Measurements from ENCODE around the gene STEAP1B. TPM values are rescaled to one million over a fixed set of nuclear protein-coding genes. Genes with fewer than 3 reads are reported as not detected.
"Not testable (repeated sequence)": the region's sequence is repeated elsewhere in the genome, so short reads cannot be mapped to it uniquely, and the experiment has no call there.

STEAP1B gene
- polyA plus RNA-seq, 3 donors: 0.14 to 1.2 (median 0.61) TPM

DNA sequence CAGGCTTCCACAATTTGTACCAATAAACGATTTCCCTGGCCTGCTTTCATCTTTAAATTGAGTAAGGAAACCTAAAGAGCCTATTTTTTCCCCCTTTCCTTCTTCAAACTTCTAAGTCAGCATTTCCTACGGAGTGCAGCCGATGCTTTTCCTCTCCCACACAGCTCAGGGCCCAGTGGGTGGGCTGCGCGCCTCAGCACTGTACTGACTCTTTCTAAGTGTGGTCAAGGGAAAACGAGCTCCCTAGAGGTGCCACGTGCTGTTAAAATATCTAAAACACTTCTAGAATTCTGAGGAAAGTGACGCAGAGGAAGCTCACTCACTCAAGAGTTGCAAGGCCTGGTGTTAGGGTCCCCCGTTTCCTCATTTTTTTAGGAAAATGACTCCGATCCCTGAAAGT is 29.0 kb downstream of the STEAP1B start:
- H3K27ac ChIP-seq (ENCODE audit: low read depth, low read length): no peak overlapping the region
- 68 to 78% (median 74%) methylated on average over 10 of the region's 10 CpGs for WGBS, 3 donors

DNA sequence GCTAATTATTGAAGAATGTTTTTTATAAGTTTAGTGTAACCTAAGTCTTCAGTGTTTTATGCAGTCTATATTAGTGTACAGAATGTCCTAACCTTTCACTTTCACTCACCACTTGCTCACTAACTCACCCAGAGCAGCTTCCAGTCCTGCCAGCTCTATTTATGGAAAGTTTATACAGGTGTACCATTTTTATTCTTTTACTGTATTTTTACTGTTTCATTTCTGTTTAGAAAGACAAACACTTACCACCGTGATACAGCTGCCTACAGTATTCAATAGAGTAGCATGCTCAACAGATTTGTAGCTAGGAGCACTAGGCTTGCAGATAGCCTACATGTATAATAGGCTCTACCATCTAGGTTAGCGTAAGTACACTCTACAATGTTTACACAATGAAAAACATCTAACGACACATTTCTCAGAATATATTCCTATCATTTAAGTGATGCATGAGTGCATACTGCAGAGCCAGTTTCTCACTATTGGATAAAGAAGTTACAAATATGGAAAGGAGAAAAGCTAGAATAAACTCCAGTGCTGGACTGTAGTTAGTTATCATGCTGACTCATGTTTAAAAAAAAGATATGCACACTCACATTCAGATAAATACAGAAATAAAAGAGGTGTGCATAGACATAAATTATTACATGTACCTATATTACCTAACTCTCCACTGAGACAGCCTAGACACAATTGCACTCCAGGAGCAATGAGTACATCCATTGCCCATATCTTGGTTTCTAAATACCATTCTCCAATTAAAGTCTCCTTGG is 30.4 kb downstream of the STEAP1B start:
- no peak overlapping the region for H3K27ac ChIP-seq (ENCODE audit: low read depth, low read length)
- 85 to 91% (median 89%) methylated on average over 3 of the region's 3 CpGs for WGBS, 3 donors

DNA sequence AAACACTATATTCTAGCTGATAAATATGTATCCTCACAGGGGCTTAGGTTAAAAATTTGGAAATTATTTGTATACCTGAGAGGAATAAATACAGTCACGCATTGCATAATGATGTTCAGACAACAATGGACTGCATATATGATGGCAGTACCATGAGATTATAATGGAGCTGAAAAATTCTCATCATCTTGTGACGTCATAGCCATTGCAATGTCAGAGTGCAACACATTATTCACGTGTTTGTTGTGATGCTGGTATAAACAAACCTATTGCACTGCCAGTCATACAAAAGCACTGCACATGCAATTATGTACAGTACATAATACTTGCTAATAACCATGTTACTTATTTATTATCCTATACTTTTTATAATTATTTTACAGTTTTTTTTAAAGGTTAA is 31.4 kb downstream of the STEAP1B start:
- WGBS, 3 donors: 85 to 92% (median 91%) methylated on average over 3 of the region's 3 CpGs
- no peak overlapping the region for H3K27ac ChIP-seq (ENCODE audit: low read depth, low read length)

DNA sequence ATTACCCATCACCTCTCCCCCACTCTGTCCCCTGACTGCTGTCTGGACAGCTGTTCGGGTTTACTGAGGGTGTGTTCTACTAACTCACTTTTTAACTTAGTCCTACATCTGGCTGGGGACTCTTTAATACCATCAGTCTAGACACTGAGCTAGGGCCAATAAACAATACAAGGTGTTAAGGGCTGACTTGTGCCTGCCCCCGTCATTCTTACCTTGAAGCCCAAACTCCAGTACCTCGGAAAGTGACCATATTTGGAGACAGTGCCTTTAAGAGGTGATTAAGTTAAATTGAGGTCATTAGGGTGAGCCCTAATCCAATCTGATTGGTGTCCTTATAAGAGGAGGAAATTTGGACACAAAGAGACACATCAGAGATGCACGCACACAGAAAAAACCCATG is 35.7 kb downstream of the STEAP1B start:
- WGBS, 3 donors: 70 to 85% (median 84%) methylated on average over 4 of the region's 4 CpGs

DNA sequence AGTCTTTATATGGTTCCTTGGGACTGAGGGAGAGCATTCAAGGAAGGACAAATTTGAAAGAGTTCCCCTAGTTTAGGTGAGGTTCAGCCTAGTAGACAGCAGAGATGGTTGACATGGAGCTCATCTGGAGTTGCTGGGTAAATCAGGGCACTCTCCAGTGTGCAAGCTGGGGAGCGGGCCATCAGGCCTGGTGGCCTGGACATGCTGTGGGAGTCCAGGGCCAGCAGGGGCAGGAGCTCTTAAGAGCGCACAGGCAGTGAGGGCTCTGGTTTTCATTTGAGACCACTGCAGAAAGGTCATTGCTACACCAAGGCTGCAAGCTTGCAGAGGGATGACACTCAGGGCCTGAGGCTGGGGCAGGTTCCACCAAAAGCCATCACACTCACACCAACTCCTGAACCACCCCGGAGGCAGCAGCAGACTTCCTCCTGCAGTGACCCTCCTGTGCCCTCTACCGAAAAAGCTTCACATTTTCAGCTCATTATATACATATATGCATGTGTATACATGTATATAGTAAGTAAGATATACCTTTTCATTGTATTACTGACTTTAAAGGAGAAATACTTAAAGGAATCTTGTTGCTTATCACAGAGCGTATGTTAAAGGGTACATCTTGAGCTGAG is 39.5 kb downstream of the STEAP1B start:
- H3K27ac ChIP-seq (ENCODE audit: low read depth, low read length): no peak overlapping the region
- 85 to 93% (median 91%) methylated on average over 5 of the region's 5 CpGs for WGBS, 3 donors

More for the DNA sequence above, 35.7 kb downstream of the STEAP1B start:
- no peak overlapping the region for H3K27ac ChIP-seq (ENCODE audit: low read depth, low read length)

DNA sequence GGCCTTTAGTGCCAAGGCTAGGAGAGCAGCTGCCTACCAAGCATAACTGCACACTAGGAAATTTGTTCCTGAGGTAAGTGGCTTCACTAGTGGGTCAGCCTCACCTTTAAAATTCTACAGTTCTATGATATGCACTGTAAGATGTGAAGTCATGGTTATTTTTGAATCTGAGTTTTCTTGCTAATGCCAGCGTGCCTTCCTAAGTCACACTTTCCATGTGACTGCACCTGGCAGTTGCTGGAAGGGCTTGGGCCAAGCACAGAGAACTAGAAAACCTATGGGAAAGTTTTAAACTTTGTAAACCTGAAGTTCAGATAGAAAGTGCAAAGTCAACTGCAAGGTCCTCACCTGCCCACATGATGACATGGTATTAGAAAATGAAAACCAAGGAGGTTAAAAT is 42.5 kb downstream of the STEAP1B start:
- 61 to 100% (median 95%) methylated on average over 1 of the region's 1 CpG for WGBS, 3 donors
- no peak overlapping the region for H3K27ac ChIP-seq (ENCODE audit: low read depth, low read length)

DNA sequence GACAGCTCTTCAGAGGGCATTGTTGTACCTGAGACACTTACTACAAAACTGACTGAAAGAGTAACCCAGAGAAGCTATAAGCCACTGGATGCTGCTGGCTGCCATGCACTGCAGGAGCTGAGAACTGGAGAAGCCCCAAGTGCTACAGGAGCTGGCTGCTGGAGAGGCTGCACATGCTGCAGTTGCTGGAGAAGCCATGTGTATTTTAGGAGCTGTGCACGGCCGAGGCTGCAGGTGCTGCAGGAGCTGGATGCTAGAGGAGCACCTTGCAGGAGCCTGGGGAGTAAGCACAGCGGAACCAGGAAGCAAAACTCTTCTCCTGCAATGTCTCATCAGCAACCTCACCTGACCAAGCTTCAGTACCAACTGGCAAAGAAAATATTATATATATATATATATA is 45.5 kb downstream of the STEAP1B start:
- WGBS, 3 donors: 83 to 94% (median 84%) methylated on average over 3 of the region's 3 CpGs
- no peak overlapping the region for H3K27ac ChIP-seq (ENCODE audit: low read depth, low read length)

DNA sequence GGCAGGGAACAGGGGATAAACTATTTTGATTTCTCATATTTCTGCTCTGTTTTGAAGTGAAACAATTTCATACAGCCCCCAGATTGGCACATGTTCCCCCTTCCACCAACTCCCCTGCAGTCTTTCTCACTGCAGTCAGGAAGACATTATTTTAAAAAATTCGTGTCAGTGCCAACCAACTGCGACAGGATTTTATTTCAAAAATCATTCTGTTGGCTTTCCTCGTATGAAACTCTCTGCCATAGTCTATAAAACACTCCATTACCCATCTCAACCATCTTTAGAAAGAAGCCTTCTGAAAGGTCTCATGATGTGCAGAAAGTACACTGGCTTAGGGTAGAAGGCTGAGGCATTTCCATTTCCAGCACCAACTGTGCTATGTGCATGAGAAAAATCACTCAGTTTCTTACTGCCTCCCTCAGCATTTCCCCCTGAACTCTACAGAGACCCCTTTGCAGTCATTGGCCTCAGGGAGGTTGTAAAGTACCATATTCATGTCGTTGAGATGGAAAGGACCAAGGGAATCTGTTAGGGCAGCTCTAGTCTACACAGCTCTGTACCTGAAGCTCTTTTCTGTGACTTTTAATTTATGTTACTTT is 46.9 kb downstream of the STEAP1B start:
- no peak overlapping the region for H3K27ac ChIP-seq (ENCODE audit: low read depth, low read length)
- WGBS, 3 donors: 42 to 60% (median 50%) methylated on average over 4 of the region's 4 CpGs

DNA sequence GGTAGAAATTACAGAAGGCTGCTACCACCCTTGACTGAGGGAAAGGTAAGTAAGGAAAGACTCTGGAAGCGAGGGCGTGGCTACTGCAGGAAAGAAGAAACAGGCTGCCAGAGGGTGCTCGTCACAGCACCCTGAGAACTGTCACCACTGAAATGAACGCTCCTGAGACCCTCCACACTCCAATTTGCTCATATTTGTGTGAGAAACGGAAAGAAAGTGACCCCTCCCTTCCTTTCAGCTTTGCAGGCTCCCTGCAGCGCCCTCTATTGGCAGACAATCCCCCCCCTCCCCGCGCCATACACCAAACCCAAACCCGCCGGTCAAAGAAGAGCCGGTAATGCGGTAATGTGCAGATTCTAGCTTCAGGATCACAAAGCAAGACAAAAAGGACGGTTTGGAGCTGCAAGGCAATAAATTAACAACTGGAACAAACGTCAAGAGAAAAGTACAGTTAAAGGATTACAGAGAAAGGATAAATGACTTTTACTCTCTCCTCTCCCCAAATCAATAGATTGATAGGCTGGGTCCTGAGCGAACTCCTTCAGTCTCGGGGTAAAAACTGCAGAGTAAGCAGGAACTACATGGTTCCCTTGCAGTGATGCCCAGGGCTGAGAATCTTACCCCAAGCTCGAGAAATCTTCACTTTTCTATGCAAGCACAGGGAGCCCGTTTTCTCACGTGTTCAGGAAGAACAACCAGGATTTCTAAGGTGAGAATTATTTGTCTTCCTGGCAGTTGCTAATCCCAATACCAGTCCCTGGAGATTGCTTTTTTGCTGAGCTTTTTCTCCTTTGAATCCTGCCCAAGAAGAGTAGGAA is 47.6 kb downstream of the STEAP1B start:
- no peak overlapping the region for H3K27ac ChIP-seq (ENCODE audit: low read depth, low read length)
- WGBS, 3 donors: 17 to 27% (median 19%) methylated on average over 19 of the region's 19 CpGs

DNA sequence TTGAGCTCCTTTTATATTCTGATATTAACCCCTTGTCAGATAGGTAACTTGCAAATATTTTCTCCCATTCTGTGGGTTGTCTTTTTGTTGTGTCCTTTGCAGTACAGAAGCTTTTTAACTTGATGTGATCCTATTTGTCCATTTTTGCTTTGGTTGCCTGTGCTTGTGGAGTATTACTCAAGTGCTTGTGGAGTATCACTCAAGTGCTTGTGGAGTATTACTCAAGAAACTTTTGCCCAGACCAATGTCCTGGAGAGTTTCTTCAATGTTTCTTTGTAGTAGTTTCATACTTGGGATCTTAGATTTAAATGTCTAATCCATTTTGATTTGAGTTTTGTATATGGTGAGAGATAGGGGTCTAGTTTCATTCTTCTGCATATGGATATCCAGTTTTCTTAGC is 50.0 kb downstream of the STEAP1B start:
- H3K27ac ChIP-seq (ENCODE audit: low read depth, low read length): not testable (repeated sequence)

DNA sequence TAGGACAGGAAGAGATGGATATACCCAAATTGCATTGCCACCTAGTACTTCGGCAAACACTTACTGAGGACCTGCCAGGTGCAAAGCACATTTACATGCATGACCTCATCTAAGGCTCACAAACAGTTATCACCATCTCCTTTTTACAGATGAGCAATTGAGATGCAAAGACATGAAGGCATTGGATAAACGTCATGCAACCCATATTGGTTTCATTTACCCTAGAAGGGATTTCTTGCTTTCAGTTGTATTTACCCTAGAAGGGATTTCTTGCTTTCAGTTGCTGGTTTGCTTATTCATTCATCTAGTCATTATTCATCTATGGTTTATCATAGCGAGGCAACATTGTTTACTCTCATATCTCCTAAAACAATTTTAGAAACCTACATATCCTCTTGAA is 52.2 kb downstream of the STEAP1B start:
- 83 to 92% (median 85%) methylated on average over 3 of the region's 3 CpGs for WGBS, 3 donors
- no peak overlapping the region for H3K27ac ChIP-seq (ENCODE audit: low read depth, low read length)

DNA sequence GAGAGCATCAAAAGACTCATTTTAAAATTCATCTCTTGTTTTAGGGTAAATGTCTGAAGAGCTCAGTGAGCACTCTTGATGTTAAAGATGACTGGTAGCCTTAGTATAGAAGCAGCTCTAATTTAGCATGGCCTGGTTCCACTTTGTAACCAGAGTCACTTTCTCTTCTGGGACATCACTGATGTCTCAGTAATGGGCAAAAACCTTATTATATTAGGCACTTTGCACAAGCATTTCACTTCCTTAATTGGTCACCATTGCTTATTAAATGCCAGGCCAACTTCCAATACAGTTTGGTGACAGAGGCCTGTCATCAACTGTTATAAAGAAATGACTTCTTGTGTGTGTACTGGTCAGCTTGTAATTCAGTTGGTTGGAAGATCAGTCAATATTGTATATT is 53.0 kb downstream of the STEAP1B start:
- H3K27ac ChIP-seq (ENCODE audit: low read depth, low read length): no peak overlapping the region

DNA sequence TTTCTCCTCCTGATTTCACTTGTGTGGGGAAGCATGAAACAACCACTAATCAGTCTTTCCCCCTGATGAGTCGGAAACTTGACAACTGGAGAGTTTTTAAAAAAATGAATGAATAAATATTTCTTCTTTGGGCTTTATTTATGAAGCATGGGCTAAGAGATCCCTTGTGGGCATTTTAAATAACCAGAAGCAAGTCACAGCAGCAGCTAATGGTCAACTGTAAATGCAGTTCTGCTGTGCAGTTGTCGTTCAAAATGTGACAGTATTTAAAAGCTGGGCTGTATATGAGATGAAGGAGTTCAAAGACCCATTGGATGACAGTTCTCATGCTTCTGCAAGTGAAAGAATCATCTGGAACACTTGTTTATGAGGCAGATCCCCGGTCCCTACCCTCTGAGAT is 54.1 kb downstream of the STEAP1B start:
- no peak overlapping the region for H3K27ac ChIP-seq (ENCODE audit: low read depth, low read length)
- WGBS, 3 donors: 38 to 65% (median 42%) methylated on average over 3 of the region's 3 CpGs

DNA sequence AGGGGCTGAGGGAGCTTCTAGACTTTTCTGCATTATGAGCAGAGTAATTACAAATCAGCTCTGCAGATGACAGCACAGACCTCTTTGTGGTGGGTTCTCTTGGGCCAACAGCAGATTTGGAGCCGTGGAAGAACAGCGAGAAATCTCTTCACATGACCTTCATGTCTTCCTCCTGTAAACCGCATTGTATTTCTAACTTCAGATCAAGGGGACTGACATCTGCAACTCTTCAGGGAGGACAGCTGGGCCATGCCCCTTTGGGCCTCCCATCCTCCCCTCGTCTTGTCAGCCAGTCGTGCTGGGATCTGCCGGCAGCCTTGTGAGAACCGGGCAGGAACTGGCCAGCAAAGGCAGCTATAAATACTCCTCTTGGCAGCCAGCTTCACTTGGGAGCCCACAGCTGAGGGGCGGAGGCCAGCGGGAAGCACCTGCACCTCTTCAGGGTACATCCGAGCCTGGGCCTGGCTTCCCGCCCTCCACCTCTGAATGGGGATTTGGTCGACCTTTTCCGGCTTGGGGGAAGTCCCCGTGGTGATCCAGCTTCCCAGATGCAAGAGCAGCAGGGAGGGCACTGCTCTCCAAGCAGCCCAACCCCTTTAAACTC is 54.7 kb downstream of the STEAP1B start:
- 8 to 28% (median 11%) methylated on average over 14 of the region's 14 CpGs for WGBS, 3 donors
- H3K27ac ChIP-seq (ENCODE audit: low read depth, low read length): no peak overlapping the region

DNA sequence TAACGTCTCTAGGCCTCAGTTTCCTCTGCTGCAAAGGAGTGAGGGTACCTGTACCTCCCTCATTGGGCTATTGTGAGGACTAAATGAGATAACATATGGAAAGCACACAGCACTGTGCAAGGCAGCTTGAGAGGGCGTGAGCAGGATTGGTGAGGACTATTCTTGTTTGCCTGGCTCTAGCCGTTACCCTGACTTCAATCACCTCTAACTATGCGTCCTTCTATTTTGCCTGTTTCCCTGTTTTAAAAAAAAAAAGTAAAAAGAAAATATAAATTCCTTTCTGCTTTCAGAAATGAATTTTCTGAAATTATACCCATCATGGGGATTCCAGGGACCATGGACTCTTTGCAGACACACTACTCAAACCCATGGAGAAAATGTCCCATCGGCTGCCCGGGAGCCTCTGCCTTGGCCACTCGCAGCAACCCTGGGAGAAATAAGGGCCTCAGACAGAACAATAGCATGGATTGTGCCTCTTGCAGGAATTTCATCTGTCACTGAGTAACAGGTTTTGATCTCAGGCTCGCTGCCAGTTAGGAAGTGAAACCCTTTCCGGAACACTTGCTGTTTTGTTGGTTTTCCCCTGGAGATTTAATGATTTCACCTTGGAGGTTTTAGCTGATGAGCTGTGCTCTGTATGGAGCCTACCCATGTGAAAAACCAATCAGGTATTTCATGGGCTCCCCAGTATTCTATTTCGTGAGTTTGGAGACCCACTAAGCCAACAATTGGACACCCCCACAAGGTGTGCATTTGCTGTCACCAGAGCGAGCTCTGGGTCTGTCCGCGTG is 55.6 kb downstream of the STEAP1B start:
- 61 to 73% (median 62%) methylated on average over 13 of the region's 13 CpGs for WGBS, 3 donors
- no peak overlapping the region for H3K27ac ChIP-seq (ENCODE audit: low read depth, low read length)

DNA sequence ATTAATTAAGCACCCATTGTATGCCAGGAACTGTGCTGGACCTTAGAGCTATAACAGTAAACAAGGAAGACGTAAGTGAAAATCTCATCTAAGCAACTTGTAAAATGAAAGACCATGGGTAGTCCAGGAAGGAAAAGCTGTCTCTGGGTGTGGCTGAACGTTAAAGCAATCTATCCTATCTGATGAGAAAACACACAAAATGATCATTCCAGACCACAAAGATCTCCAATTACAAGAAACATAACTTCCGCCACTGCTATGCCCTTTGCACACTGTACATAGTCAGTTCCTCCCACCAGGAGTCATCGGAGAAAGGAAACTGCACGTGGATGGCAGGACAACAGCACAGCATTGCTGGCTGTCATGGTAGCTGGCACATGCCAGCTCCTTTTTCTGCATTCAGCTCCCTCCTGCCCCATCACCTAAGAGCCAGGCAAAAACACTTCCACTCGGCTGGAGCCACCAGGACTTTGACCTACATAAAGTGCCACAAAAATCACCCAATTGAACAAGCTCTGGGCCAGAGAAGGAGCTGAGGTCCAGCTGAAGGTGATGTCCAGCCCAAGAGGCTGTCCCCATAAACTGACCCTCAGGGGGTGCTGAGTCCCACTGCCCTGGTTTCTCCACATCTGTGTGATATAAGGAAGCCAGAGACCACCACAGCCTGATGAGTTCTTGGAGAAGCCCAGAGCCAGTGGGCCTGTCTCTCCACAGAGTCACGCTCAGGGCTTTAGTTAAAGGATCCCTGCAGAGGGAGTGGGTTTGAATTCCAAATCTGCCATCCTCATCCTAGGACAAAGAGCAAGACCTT is 56.4 kb downstream of the STEAP1B start:
- WGBS, 3 donors: 53 to 65% (median 60%) methylated on average over 7 of the region's 7 CpGs
- H3K27ac ChIP-seq (ENCODE audit: low read depth, low read length): no peak overlapping the region

DNA sequence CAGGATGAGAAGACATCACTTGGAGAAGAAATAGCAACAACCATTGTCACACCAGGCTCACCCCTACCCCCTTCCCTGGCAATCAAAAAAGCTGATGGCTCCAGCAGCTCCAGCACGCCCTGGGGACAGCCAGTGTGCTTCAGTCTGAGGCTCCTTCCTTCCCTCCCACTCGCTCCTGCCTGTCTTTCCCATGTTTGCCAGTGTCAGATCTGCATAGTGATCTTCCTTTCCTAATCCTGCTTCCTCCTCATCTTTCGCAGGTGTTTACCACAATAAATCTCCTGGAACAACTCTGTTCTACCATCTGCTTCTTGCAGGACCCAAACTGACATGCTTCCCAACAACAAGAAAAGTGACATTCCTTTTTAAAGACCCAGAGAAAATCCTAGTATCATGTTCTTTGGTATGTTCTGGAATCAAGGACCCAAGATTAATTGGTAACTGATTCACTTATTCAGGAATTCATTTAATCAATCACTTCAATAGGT is 57.1 kb downstream of the STEAP1B start:
- no peak overlapping the region for H3K27ac ChIP-seq (ENCODE audit: low read depth, low read length)
- WGBS, 3 donors: 71 to 81% (median 72%) methylated on average over 3 of the region's 3 CpGs

All from adipose tissue (tissue), 3 donors.